ENCODE results near the gene MDH1B. TPM values are rescaled to one million over a fixed set of nuclear protein-coding genes. Genes with fewer than 3 reads are reported as not detected.

The MDH1B gene
- total and polyA plus RNA-seq, 12 donors = 0.12 to 2.8 (median 1.0) TPM

DNA sequence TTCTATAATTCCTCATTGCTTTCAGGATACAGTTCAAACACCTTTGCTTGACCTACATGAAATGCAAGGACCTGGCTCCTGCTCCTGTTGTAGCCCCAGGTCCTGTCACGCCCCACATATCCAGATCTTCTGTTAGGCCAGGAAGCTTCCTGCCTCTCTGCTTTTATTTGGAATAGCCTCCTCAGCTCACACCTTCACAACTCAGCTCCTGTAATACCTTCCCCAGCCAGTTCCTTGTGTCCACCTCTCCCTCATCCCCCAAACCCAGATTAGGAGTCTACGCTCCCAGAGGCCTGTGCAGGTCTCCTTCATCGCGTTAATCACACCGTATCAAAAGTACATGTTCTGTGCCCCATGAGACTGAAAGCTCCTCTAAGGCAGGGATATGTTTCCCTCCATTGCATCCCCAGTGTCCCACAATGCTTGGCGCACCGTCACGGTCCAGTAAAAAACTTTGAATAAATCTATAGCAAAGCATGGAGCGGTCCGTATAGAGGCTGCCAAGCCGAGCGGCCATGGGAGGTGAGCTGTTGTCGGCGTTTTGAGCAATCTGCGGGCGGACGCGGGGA is 371 bp downstream of the MDH1B start:
- Histone ChIP-seq H3K36me3 (peaks cover 0 to 31% (median under 1%) of the 10 kb centered on the region in 9 donors), H3K4me3 (peak overlapping the region; percentile 61 to 86 (median 78)), H3K27me3 (no peaks in the 10 kb centered on the region), H3K4me1 (peaks cover 0 to 46% (median 33%) of the 10 kb centered on the region in 9 donors), H3K9me3 (no peaks in the 10 kb centered on the region), H3K27ac (peak overlapping the region in 9 of 10 donors; percentile 81 to 92 (median 89))
- intact Hi-C loops (cut with DNase I) = loop anchor here in 1 of 10 donors (10.0 kb wide), 1 partner anchor 950 kb away; the partner anchor contains the start of gene CCNYL1
- TF ChIP-seq, protein P1, sequence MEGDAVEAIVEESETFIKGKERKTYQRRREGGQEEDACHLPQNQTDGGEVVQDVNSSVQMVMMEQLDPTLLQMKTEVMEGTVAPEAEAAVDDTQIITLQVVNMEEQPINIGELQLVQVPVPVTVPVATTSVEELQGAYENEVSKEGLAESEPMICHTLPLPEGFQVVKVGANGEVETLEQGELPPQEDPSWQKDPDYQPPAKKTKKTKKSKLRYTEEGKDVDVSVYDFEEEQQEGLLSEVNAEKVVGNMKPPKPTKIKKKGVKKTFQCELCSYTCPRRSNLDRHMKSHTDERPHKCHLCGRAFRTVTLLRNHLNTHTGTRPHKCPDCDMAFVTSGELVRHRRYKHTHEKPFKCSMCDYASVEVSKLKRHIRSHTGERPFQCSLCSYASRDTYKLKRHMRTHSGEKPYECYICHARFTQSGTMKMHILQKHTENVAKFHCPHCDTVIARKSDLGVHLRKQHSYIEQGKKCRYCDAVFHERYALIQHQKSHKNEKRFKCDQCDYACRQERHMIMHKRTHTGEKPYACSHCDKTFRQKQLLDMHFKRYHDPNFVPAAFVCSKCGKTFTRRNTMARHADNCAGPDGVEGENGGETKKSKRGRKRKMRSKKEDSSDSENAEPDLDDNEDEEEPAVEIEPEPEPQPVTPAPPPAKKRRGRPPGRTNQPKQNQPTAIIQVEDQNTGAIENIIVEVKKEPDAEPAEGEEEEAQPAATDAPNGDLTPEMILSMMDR (IDR thresholded peaks at IDR 0.05) = no peak
- 6 to 8% methylated on average over 18 of the region's 18 CpGs for WGBS, 2 donors
- ATAC-seq = no peak
- no peak for DNase-seq

DNA sequence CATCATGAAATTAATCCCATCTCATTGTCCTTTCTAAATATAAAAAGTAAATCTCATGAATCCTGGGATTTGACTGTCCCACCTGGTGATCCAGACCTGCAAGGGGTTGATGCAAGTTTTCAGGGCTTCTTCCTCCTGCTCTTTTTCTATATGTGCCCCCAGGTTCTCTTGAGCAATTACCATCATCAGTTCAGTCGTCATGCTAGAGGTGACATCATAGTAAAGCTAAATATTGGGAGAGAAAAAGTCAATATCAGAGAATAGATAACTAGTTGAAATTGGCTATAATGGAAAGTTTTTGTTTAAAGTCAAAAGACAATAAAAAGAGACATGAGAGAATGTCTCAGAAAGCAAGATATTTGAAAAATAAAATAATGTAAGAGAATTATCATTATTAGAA is 8.3 kb downstream of the MDH1B start:
- no peaks in the 10 kb centered on the region for H3K4me1 ChIP-seq
- no peaks in the 10 kb centered on the region for H3K27me3 ChIP-seq
- H3K27ac ChIP-seq = no peak overlapping the region
- TF ChIP-seq, protein P1 (IDR thresholded peaks at IDR 0.05) = no peak
- 42 to 49% methylated on average over 1 of the region's 1 CpG for WGBS, 2 donors
- no peak for ATAC-seq
- intact Hi-C loops (cut with DNase I) = no loop called here
- H3K4me3 ChIP-seq = no peak overlapping the region
- DNase-seq = no peak
- no peaks in the 10 kb centered on the region for H3K36me3 ChIP-seq
- H3K9me3 ChIP-seq = no peaks in the 10 kb centered on the region

DNA sequence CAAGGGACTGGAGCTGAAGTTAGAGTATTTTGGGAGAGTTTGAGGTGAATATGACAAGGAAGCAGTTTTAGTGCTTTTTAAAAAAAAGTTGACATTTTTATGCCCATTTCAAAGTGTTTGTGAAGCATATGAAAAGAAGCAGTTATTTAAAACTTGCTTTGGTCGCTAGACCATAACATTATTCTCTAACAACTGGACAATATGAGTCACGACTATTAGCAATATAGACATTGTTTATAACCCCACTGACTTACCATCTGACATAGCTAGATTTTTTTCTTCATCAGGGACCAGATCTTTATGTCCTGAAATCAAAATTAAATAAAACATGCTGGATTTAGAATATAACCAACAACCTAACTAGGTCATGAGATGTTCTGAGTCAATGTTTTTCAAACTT is 24.3 kb downstream of the MDH1B start:
- H3K27ac ChIP-seq = no peak overlapping the region
- 67 to 70% methylated on average over 2 of the region's 2 CpGs for WGBS, 2 donors
- H3K4me3 ChIP-seq = no peak overlapping the region
- H3K36me3 ChIP-seq = no peaks in the 10 kb centered on the region
- ATAC-seq (no peak), DNase-seq (no peak)
- H3K27me3 ChIP-seq = no peaks in the 10 kb centered on the region
- H3K9me3 ChIP-seq = no peaks in the 10 kb centered on the region
- TF ChIP-seq, protein P1 (IDR thresholded peaks at IDR 0.05) = no peak
- intact Hi-C loops (cut with DNase I) = no loop called here
- H3K4me1 ChIP-seq = peaks cover 0 to 7% (median 0%) of the 10 kb centered on the region in 9 donors

DNA sequence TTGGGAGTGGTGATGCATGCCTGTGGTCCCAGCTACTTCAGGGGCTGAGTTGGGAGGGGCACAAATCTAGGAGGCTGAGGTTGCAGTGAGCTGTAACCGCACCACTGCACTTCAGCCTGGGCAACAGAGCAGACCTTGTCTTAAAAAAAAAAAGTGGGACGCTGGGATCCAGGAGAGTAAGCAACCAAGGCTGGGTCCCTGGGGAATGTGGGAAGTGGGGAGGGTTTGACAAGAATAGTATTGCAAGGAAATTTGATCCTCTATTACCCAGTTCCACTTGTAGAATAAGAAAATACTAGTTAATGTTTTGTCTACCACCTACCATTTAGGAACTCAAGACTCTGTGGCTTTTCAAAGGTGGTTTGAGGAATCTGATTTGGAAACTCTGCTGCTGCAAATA is 25.9 kb downstream of the MDH1B start:
- WGBS, 2 donors = 56 to 71% methylated on average over 2 of the region's 2 CpGs
- intact Hi-C loops (cut with DNase I) = no loop called here

More for the DNA sequence above, 25.9 kb downstream of the MDH1B start:
- DNase-seq = no peak
- no peak overlapping the region for H3K27ac ChIP-seq
- ATAC-seq = no peak
- peaks cover 0 to 7% (median 0%) of the 10 kb centered on the region in 9 donors for H3K4me1 ChIP-seq
- no peaks in the 10 kb centered on the region for H3K9me3 ChIP-seq
- H3K27me3 ChIP-seq = no peaks in the 10 kb centered on the region
- no peaks in the 10 kb centered on the region for H3K36me3 ChIP-seq
- no peak overlapping the region for H3K4me3 ChIP-seq
- TF ChIP-seq, protein P1 (IDR thresholded peaks at IDR 0.05) = no peak
